NCI-H524 treated with DMSO at 0.1 percent for 48 hours (cell line): ENCODE results near the gene DNAJC30.

ENCODE experiments used
- DNase-seq: peaks from one replicate; lab custom pipeline; 2025; lab: John Stamatoyannopoulos, UW

The DNAJC30 gene

DNA sequence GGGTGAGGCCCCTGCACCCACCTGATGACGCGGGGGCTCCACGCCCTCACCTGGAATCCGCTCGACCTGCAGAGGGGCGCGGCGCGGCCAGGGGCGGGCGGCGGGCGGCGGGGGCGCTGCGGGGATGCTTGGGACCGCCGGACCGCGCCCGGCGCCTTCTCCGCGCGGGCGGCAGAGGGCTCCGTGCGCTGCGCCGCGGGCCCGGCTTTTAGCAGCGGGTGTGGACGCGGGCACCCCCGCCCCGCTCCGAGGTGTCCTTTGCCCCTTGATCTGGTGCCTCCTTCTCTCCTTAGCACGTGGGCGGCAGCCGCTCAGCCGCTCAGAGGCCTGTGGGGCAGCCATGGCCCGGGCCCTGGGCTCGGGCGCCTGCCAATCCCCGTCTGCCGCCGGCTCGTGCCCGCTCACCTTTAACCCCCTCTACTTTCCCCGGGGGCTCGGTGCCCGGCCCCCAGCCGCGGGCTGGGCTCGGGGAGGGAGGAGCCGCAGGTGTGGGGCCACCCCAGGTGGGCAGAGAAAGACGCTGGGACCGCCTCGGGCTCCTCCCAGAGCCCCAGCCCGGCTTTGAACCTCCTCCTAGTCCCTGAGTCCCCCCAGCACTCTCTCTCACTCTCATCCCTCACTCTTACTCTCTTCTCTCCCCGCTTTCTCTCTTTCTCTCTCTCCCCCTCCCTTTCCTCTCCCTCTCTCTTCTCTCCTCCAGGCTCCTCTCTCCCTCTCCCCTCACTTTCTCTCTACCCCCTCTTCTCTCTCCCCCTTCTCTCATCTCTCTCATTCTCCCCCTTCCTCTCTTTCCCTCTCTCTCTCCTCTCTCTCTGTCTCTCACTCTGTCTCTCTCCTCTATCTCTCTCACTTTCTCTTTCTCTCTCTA lies 35.3 kb downstream of the DNAJC30 start:
- DNase-seq = no peak

DNA sequence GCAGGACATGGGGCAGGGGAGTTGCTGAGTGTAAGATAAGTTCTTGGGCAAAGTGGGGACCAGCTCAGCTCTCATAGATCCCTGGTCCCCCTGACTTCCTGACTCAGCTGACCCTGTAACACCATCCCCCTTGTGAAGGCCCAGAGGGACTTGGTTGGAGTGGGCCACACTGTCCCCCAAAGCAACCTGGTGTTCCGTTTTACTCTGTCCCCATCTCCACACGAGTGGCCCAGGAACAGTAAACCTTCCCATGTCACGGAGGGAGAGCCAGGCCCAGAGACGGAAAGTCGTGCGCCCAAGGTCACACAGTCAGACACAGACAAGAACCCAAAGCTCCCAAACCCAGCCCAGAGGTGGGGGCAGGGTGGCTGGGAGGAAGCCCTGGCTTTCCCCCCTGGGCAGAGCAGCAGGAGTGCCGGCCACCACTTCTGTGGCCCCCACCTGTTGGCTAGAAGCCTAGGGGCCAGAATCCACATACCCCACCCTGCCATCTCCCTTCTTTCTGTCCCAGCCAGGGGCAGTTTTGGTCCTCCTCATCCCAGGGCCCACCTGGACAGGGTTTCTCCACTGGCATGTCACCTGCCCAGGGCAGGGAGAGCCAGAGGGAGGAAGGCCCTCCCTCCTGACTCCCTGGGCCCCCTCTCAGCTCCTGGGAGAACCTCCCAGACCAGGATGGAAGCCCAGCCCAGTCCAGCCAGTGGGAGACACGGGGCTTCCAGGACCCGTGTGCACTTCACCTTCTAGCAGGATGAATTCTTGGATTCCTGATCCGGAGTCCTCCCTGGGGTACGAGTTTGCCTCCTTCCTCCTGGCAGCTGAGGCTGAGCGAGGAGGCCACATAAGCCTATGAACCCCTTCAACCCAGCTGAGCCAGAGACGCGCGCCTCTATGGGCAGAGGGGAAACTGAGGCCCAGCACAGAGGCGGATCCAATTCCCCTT lies 36.2 kb downstream of the DNAJC30 start:
- no peak for DNase-seq

DNA sequence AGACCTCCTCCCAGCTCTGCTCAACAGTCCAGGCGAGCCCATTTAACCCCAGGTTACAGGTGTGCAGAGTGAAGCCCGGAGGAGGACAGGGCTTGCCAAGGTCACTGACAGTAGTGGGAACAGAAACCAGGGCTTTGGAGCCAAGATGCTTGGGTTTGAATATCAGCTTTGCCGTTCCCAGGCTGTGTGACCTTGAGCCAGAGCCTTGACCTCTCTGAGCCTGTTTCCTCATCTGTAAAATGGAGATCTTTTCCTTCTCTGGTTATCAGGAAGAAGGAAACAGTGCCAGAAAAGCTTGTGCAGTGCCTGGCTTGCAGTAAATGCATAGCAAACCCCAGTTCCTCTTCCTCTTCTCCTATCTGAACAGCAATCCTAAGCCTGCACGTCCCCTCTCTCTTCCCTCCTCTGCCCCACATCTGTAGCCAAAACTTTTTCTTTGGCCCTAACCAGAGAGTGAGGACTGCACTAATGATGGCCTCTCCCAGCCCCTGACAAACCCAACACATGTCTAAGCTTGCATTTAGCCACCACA lies 37.5 kb downstream of the DNAJC30 start:
- no peak for DNase-seq

DNA sequence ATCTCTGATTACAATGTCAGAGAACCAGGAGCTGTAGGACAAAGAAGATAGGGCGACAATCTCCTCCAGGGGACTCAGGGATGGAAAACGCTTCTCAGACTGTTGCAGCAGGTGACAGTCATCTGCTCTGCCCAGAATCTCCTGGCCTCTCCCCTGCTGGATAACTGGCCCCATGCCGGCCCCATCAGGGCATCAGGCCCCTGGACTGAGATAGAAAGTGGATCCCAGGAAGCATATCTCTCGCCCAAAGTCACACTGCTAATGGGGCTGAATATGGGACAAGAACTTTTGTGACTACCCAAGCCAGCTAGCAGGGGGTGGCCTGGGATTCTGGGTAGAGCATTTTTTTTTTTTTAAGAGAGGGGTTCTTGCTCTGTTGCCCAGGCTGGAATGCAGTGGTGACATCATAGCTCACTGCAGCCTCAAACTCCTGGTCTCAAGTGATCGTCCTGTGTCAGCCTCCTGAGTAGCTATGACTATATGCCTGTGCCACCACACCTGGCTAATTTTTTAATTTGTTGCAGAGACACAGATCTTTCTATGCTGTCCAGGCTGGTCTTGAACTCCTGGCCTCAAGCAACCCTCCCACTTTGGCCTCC lies 38.5 kb downstream of the DNAJC30 start:
- no peak for DNase-seq

DNA sequence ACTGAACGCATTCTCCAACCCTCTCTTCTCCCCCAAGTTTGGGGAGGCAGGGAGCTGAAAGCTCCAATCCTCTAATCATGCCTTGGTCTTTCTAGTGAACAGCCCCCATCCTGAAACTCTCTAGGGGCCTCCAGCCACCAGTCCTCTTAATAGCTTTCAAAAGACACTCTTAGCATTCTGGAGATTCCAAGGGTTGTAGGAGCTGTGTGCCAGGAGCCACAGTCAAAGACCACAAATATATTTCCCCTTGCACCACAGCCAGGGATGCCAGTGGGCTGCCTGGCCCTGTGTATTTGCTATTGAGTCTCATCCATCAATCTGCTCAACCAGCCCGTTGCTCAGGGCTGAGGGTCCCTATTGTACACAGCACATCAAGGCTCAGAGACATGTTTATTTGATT lies 40.4 kb downstream of the DNAJC30 start:
- DNase-seq = no peak

DNA sequence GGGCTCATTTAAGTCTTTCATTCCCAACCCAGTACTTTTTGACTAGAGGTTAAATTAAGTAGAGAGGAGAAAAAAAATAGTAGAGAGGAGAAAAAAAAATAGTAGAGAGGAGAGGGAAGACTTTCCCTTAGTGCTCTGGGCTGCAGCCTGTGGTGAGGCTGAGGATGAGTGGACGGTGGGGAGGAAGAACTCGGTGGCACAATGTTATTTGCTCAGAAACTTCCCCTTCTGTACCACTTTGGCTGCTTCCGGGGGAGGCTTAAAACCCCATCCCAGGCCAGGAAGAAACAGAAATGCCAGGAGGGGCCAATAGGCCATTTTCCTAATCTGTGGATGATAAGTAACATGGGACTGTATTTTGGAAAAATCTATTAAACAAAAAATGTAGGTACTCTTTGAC lies 44.3 kb downstream of the DNAJC30 start:
- no peak for DNase-seq

DNA sequence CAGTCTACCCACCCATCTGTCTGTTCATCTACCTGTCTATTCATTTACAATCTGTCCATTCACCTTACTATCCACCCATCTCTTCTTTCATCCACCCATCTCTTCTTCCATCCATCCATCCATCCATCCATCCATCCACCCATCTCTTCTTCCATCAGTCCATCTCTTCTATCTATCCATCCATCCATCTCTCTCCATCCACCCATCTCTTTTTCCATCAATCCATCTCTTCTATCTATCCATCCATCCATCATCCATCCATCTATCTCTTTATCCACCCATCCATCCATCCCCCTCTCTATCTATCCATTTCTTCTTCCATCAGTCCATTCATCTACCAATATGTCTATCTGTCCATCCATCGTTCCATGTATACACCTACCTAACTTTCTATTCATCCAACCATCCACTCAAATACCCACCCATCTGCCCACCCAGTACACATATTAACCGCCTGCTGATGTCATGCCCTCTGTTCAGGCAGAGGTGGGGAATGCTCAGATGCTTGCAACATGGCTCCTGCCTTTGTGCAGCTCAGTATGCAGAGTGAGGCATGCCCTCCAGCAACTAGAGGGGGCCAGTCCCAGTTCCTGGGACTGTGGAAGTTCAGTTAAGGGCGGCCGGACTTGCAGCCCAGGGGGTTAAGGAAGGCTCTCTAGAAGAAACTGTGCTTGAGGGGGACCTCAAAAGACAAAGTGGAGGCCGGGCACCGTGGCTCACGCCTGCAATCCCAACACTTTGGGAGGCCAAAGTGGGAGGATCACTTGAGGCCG lies 47.6 kb downstream of the DNAJC30 start:
- DNase-seq = no peak

DNA sequence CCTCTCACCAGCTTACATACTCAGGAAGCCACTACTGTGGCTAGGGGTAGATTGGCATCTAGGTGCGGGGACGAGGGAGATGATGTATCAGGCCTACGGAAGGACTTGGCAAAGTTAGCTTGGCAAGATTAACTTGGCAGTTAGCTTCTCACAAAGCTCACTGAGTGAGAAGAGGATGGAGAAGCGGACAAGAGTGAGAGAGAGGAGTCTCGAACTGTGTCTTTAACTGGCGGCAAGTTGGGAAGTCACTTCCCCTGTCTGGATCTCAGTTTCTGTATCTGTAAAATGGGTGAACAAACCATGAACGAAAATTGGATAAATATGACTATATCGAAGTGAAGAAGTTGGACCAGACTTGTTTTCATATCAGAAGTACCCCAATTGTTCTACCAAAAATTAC lies 49.4 kb downstream of the DNAJC30 start:
- no peak for DNase-seq

DNA sequence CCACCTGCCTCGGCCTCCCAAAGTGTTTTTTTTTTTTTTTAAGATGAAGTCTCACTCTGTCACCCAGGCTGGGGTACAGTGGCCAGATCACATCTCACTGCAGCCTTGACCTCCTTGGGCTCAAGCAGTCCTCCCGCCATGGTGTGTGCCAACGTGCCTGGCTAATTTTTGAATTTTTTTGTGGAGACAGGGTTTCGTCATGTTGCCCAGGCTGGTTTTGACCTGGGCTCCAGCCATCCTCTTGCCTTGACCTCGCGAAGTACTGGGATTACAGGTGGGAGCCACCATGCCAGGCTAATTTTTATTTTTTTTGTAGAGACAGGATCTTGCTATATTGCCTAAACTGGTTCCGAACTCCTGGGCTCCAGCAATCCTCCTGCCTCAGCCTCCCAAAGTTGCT lies 49.9 kb downstream of the DNAJC30 start:
- no peak for DNase-seq

DNA sequence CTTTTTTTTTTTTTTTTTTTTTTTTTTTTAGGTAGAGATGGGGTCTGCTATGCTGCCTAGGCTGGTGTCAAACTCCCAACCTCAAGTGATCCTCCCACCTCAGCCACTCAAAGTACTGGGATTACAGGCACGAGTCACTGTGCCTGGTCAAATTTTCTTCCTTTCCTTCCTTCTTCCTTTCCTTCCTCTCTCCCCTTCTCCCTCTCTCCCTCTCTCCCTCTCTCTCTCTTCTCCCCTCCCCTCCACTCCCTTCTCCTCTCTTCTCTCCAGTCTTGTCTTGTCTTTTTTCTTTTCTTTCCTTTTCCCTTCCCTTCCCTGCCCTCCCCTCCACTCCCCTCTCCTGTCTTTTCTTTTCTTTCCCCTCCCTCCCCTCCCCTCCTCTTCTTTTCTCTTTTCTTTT lies 51.7 kb downstream of the DNAJC30 start:
- no peak for DNase-seq
